OCI-LY7 (cell line): ENCODE data around the gene ANKLE1. TPM values are rescaled to one million over a fixed set of nuclear protein-coding genes. Genes with fewer than 3 reads are reported as not detected.

Source experiments
- BruUV-seq: library from RNA; stranded (reverse); fragments of 400-500 nt; replicated peaks from 2 replicates; lab custom pipeline; 2021; lab: Mats Ljungman, UMichigan
- CTCF ChIA-PET: fragments of 300-600 bp; sonication (Branson Sonifier 250); formaldehyde crosslinking; loops from one replicate; lab custom pipeline; 2022; ENCODE audit warnings: antibody characterized with exemption; ENCODE audit not compliant: unreplicated experiment; lab: Charles Lee
- POLR2A ChIA-PET: fragments of 300-600 bp; sonication (Branson Sonifier 250); formaldehyde crosslinking; loops from one replicate; lab custom pipeline; 2022; ENCODE audit warnings: antibody characterized with exemption; lab: Charles Lee
- DNase-seq: peaks from one replicate; pipeline ENCODE4 v3.0.0-alpha.2; 2015; ENCODE audit warnings: low spot score
- H2AFZ ChIP-seq: fragments of 200-600 bp; sonication (generic), shearing (Covaris generic); 2 replicates; pipeline ENCODE4 v1.6.1; 2014; ENCODE audit warnings: mild to moderate bottlenecking, antibody characterized with exemption, low read length, moderate library complexity
- H3K27ac ChIP-seq: fragments of 200-600 bp; sonication (generic); 2 replicates; pipeline ENCODE4 v1.5.1; 2014; ENCODE audit warnings: mixed run types, low read depth, mild to moderate bottlenecking, moderate library complexity, low read length, inconsistent platforms; ENCODE audit not compliant: poor library complexity, severe bottlenecking
- H3K36me3 ChIP-seq: fragments of 200-600 bp; sonication (generic); 2 replicates; pipeline ENCODE4 v1.6.1; 2014; ENCODE audit warnings: mild to moderate bottlenecking, antibody characterized with exemption, low read length, moderate library complexity, mixed read lengths; ENCODE audit not compliant: insufficient read depth
- H3K4me1 ChIP-seq: fragments of 200-600 bp; sonication (generic); 2 replicates; pipeline ENCODE4 v1.5.1; 2014; ENCODE audit warnings: mild to moderate bottlenecking, low read length; ENCODE audit not compliant: insufficient read depth, poor library complexity, severe bottlenecking
- H3K4me2 ChIP-seq: fragments of 200-600 bp; sonication (generic); 2 replicates; pipeline ENCODE4 v1.6.1; 2014; ENCODE audit warnings: mild to moderate bottlenecking, low read length
- H3K4me3 ChIP-seq: fragments of 200-600 bp; sonication (generic); 2 replicates; pipeline ENCODE4 v1.5.1; 2014; ENCODE audit warnings: mild to moderate bottlenecking, low read depth, low read length; ENCODE audit not compliant: poor library complexity, severe bottlenecking
- H3K79me2 ChIP-seq: fragments of 200-600 bp; sonication (generic); 2 replicates; pipeline ENCODE4 v1.6.1; 2016; ENCODE audit warnings: low read depth, mild to moderate bottlenecking, low read length, moderate library complexity, mixed read lengths; ENCODE audit not compliant: insufficient read depth
- H3K9me2 ChIP-seq: fragments of 200-600 bp; sonication (generic); 2 replicates; pipeline ENCODE4 v1.6.1; 2016; ENCODE audit warnings: mild to moderate bottlenecking, low read length, mixed read lengths; ENCODE audit not compliant: insufficient read depth
- H3K9me3 ChIP-seq: fragments of 200-600 bp; sonication (generic); 2 replicates; pipeline ENCODE4 v1.6.1; 2014; ENCODE audit warnings: mild to moderate bottlenecking, mixed run types, low read length, mixed read lengths
- H4K20me1 ChIP-seq: fragments of 200-600 bp; sonication (generic); 2 replicates; pipeline ENCODE4 v1.6.1; 2014; ENCODE audit warnings: mild to moderate bottlenecking, antibody characterized with exemption, low read length, moderate library complexity, mixed read lengths; ENCODE audit not compliant: insufficient read depth
- CTCF ChIP-seq: fragments of 200-600 bp; sonication (generic); conservative IDR thresholded peaks from 2 replicates; pipeline ENCODE4 v1.5.1; 2014; ENCODE audit warnings: mild to moderate bottlenecking, antibody characterized with exemption, low read length, moderate library complexity, mixed read lengths
- EZH2phosphoT487 ChIP-seq: fragments of 200-600 bp; sonication (generic); IDR thresholded peaks from 2 replicates; pipeline ENCODE4 v1.6.1; 2018; ENCODE audit warnings: low read depth, borderline replicate concordance, mild to moderate bottlenecking, mixed run types, antibody characterized with exemption, low read length, moderate library complexity, mixed read lengths
- intact Hi-C: fragments of 100-400 bp; cut with micrococcal nuclease; formaldehyde crosslinking; loops from one replicate; pipeline ENCODE4 v1.10.0; 2022; ENCODE audit not compliant: unreplicated experiment
- total RNA-seq, 2 experiments: library from RNA; depleted of rRNA in 1 of 2; stranded (reverse); fragments of >200 nt in 1 of 2; shearing (Covaris generic) in 1 of 2; gene quantifications; 2 replicates each; pipeline ENCODE4 v1.2.3, GENCODE V29; 2014 to 2022

ANKLE1 gene
- total RNA-seq, 2 experiments from 2014 or later, result 45.1 to 59.4 TPM

GRCh38 chr19:17329366-17330261 is 47.9 kb downstream of the ANKLE1 start:
- Histone ChIP-seq H2AFZ (no peak overlapping the region), H3K4me1 (peaks cover 19% of the 10 kb centered on the region), H4K20me1 (no peaks in the 10 kb centered on the region), H3K9me2 (no peaks in the 10 kb centered on the region), H3K9me3 (no peaks in the 10 kb centered on the region), H3K27ac (no peak overlapping the region), H3K79me2 (no peaks in the 10 kb centered on the region), H3K36me3 (no peaks in the 10 kb centered on the region), H3K4me2 (no peak overlapping the region), H3K4me3 (no peak overlapping the region)
- POLR2A ChIA-PET, result no interaction called here
- DNase-seq, result no peak
- CTCF ChIA-PET, result no interaction called here
- intact Hi-C loops, result no loop called here
- BruUV-seq, result no TSS peak
- TF ChIP-seq CTCF (no peak), EZH2phosphoT487 (no peak)

DNA sequence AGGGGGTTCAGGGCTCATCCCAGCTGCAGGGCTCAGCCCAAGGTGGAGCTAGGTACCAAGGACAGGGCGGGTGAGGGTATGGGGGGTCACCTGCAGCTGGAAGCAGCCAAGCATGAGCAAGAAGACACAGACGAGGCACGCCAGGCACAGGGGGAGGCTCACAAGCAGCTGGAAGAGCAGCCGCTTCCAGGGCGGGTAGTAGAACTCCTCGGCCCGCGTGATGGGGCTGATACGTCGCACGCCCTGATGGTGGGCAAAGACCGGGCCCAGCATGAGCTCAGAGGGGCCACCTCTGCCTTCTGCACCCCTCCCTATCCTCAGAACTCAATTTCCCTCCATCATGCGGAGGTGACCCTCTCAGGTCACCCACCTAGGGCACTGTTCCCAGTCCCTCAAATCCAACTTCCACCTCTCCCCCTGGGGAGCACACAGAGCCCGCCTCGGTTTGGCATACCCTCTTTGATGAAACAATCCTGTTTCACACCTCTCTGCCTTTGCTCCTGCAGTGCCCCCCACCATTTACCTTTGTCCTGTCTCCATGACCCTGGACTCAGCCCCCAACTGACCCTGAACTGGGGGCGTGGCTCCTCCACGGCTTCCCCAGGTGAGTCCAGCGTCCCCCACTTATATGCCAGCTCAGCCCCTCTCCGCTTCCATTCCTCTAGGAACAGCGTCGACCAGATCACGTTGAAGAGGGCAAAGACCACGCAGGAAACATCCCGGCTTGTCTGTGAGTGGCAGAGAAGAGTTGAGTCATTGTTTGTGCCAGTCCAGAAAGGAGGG is 48.8 kb downstream of the ANKLE1 start:
- DNase-seq, result no peak
- Histone ChIP-seq H3K79me2 (no peaks in the 10 kb centered on the region), H2AFZ (no peak overlapping the region), H3K4me3 (no peak overlapping the region), H3K4me2 (no peak overlapping the region), H3K9me3 (no peaks in the 10 kb centered on the region), H3K36me3 (no peaks in the 10 kb centered on the region), H3K27ac (no peak overlapping the region), H4K20me1 (no peaks in the 10 kb centered on the region), H3K4me1 (peaks cover 26% of the 10 kb centered on the region), H3K9me2 (no peaks in the 10 kb centered on the region)
- POLR2A ChIA-PET, result interaction anchor here (0.5 to 0.8 kb wide), 2 partner anchors 39 to 1526 kb away, joined by 3 to 4 read pairs; no protein-coding TSS in a partner anchor
- intact Hi-C loops, result no loop called here
- no peak for TF ChIP-seq CTCF
- TF ChIP-seq EZH2phosphoT487, result no peak
- CTCF ChIA-PET, result no interaction called here
- no TSS peak for BruUV-seq
